ENCODE results near the gene VGLL1.

DNA sequence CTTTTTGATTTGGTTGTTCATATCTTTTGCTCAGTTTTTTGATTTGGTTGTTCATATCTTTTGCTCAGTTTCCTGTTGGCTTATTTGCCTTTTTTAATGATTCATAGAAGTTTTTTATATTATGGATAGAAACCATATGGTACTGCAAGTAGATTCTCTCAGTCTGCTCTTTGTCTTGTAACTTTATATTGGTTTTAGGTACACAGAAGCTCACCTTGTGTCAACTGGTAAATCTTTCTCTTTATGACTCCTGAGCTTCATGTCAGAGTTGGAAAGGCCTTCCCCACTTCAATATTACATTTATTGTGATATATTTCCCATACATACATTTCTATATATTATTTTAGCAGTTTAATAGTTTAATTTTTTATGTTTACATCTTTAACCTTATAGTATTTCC, 8.2 kb upstream of the VGLL1 start:
- no peak for TF ChIP-seq ZNF146 (tag by site-specific recombination; IDR thresholded peaks at IDR 0.05)
- TF ChIP-seq ZNF324 (tag by site-specific recombination; IDR thresholded peaks at IDR 0.05) = no peak
- TF ChIP-seq SP3 (tag by site-specific recombination; IDR thresholded peaks at IDR 0.05) = no peak
- no peak for TF ChIP-seq ZBTB7A (tag by site-specific recombination; IDR thresholded peaks at IDR 0.05; ENCODE audit: low read depth)
- TF ChIP-seq ZNF24 (tag by site-specific recombination; IDR thresholded peaks at IDR 0.05) = no peak
- TF ChIP-seq, protein P1, sequence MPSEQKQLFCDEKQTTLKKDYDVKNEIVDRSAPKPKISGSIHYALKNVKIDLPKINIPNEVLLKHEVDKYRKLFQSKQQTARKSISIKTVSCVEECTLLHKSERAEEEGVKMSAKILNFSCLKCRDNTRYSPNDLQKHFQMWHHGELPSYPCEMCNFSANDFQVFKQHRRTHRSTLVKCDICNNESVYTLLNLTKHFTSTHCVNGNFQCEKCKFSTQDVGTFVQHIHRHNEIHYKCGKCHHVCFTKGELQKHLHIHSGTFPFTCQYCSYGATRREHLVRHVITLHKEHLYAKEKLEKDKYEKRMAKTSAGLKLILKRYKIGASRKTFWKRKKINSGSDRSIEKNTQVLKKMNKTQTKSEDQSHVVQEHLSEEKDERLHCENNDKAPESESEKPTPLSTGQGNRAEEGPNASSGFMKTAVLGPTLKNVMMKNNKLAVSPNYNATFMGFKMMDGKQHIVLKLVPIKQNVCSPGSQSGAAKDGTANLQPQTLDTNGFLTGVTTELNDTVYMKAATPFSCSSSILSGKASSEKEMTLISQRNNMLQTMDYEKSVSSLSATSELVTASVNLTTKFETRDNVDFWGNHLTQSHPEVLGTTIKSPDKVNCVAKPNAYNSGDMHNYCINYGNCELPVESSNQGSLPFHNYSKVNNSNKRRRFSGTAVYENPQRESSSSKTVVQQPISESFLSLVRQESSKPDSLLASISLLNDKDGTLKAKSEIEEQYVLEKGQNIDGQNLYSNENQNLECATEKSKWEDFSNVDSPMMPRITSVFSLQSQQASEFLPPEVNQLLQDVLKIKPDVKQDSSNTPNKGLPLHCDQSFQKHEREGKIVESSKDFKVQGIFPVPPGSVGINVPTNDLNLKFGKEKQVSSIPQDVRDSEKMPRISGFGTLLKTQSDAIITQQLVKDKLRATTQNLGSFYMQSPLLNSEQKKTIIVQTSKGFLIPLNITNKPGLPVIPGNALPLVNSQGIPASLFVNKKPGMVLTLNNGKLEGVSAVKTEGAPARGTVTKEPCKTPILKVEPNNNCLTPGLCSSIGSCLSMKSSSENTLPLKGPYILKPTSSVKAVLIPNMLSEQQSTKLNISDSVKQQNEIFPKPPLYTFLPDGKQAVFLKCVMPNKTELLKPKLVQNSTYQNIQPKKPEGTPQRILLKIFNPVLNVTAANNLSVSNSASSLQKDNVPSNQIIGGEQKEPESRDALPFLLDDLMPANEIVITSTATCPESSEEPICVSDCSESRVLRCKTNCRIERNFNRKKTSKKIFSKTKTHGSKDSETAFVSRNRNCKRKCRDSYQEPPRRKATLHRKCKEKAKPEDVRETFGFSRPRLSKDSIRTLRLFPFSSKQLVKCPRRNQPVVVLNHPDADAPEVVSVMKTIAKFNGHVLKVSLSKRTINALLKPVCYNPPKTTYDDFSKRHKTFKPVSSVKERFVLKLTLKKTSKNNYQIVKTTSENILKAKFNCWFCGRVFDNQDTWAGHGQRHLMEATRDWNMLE (tag by site-specific recombination; conservative IDR thresholded peaks at IDR 0.05; ENCODE audit: low read depth) = no peak
- TF ChIP-seq, protein P2, sequence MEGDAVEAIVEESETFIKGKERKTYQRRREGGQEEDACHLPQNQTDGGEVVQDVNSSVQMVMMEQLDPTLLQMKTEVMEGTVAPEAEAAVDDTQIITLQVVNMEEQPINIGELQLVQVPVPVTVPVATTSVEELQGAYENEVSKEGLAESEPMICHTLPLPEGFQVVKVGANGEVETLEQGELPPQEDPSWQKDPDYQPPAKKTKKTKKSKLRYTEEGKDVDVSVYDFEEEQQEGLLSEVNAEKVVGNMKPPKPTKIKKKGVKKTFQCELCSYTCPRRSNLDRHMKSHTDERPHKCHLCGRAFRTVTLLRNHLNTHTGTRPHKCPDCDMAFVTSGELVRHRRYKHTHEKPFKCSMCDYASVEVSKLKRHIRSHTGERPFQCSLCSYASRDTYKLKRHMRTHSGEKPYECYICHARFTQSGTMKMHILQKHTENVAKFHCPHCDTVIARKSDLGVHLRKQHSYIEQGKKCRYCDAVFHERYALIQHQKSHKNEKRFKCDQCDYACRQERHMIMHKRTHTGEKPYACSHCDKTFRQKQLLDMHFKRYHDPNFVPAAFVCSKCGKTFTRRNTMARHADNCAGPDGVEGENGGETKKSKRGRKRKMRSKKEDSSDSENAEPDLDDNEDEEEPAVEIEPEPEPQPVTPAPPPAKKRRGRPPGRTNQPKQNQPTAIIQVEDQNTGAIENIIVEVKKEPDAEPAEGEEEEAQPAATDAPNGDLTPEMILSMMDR (tag by site-specific recombination; IDR thresholded peaks at IDR 0.05) = no peak
- no peak for TF ChIP-seq KLF9 (tag by site-specific recombination; IDR thresholded peaks at IDR 0.05; ENCODE audit: low read depth)
- TF ChIP-seq ZNF510 (tag by site-specific recombination; IDR thresholded peaks at IDR 0.05; ENCODE audit: insufficient replicate concordance) = no peak
- no peak for TF ChIP-seq ZNF2 (tag by site-specific recombination; IDR thresholded peaks at IDR 0.05)
- TF ChIP-seq, protein P3, sequence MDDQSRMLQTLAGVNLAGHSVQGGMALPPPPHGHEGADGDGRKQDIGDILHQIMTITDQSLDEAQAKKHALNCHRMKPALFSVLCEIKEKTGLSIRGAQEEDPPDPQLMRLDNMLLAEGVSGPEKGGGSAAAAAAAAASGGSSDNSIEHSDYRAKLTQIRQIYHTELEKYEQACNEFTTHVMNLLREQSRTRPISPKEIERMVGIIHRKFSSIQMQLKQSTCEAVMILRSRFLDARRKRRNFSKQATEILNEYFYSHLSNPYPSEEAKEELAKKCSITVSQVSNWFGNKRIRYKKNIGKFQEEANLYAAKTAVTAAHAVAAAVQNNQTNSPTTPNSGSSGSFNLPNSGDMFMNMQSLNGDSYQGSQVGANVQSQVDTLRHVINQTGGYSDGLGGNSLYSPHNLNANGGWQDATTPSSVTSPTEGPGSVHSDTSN (CRISPR knock-in tag; IDR thresholded peaks at IDR 0.05) = no peak

Measured in HEK293 (cell line).